OCI-LY3 (cell line): Measurements from ENCODE around the gene NAA10.

ENCODE experiments used
- H2AFZ ChIP-seq: fragments of 200-600, 300-600 bp; shearing (Covaris generic); 2 replicates; pipeline ENCODE4 v1.6.0; 2014; ENCODE audit warnings: antibody characterized with exemption, low read depth, low read length
- H3K27ac ChIP-seq: fragments of 200-600, 300-600 bp; sonication (generic); 2 replicates; pipeline ENCODE4 v1.5.1; 2014; ENCODE audit warnings: mild to moderate bottlenecking, low read length, moderate library complexity, mixed read lengths
- H3K27me3 ChIP-seq: fragments of 200-600, 300-600 bp; sonication (generic); 2 replicates; pipeline ENCODE4 v1.6.1; 2014; ENCODE audit warnings: low read depth, low read length, mixed read lengths
- H3K36me3 ChIP-seq: fragments of 200-600, 300-600 bp; sonication (generic); replicated peaks from 2 replicates; pipeline ENCODE3; 2014; ENCODE audit warnings: low read depth, low read length, mixed read lengths
- H3K4me1 ChIP-seq: fragments of 300-600, 200-600 bp; sonication (generic); 2 replicates; pipeline ENCODE4 v1.6.1; 2014; ENCODE audit warnings: low read length, mixed read lengths
- H3K4me2 ChIP-seq: fragments of 200-600, 300-600 bp; sonication (generic); 2 replicates; pipeline ENCODE4 v1.6.1; 2014; ENCODE audit warnings: low read length, mixed read lengths
- H3K4me3 ChIP-seq: fragments of 300-600, 200-600 bp; sonication (generic); 2 replicates; pipeline ENCODE4 v1.5.1; 2014; ENCODE audit warnings: antibody characterized with exemption, mild to moderate bottlenecking, low read length, moderate library complexity
- H3K79me2 ChIP-seq: fragments of 300-600, 200-600 bp; shearing (Covaris generic); 2 replicates; pipeline ENCODE4 v1.6.1; 2014; ENCODE audit warnings: mild to moderate bottlenecking, low read length, mixed read lengths
- H3K9ac ChIP-seq: fragments of 300-600, 200-600 bp; shearing (Covaris generic); 2 replicates; pipeline ENCODE4 v1.6.0; 2014; ENCODE audit warnings: mild to moderate bottlenecking, low read length, moderate library complexity
- H3K9me3 ChIP-seq: fragments of 200-600, 300-600 bp; shearing (Covaris generic); 2 replicates; pipeline ENCODE4 v1.6.1; 2014; ENCODE audit warnings: low read length, mixed read lengths; ENCODE audit not compliant: insufficient read depth
- H4K20me1 ChIP-seq: fragments of 200-600, 300-600 bp; sonication (generic); 2 replicates; pipeline ENCODE4 v1.6.1; 2016; ENCODE audit warnings: low read length, mixed read lengths; ENCODE audit not compliant: insufficient read depth
- EZH2phosphoT487 ChIP-seq: fragments of 200-600 bp; shearing (Covaris generic); IDR thresholded peaks from 2 replicates; pipeline ENCODE4 v1.6.1; 2018; ENCODE audit warnings: antibody characterized with exemption, mixed run types, low read depth
- TF ChIP-seq, protein P1 (sequence below): fragments of 200-600, 300-600 bp; sonication (generic); IDR thresholded peaks from 2 replicates; pipeline ENCODE4 v1.5.1; 2014; ENCODE audit warnings: antibody characterized with exemption, low read length, low read depth

The NAA10 gene

GRCh38 chrX:153909980-153910360 is 24.9 kb downstream of the NAA10 start:
- H3K4me2 ChIP-seq: no peak overlapping the region
- TF ChIP-seq, protein P1, sequence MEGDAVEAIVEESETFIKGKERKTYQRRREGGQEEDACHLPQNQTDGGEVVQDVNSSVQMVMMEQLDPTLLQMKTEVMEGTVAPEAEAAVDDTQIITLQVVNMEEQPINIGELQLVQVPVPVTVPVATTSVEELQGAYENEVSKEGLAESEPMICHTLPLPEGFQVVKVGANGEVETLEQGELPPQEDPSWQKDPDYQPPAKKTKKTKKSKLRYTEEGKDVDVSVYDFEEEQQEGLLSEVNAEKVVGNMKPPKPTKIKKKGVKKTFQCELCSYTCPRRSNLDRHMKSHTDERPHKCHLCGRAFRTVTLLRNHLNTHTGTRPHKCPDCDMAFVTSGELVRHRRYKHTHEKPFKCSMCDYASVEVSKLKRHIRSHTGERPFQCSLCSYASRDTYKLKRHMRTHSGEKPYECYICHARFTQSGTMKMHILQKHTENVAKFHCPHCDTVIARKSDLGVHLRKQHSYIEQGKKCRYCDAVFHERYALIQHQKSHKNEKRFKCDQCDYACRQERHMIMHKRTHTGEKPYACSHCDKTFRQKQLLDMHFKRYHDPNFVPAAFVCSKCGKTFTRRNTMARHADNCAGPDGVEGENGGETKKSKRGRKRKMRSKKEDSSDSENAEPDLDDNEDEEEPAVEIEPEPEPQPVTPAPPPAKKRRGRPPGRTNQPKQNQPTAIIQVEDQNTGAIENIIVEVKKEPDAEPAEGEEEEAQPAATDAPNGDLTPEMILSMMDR: no peak
- TF ChIP-seq EZH2phosphoT487: no peak
- no peaks in the 10 kb centered on the region for H3K79me2 ChIP-seq
- H3K9me3 ChIP-seq: no peaks in the 10 kb centered on the region
- H4K20me1 ChIP-seq: no peaks in the 10 kb centered on the region
- H3K9ac ChIP-seq: no peak overlapping the region
- no peaks in the 10 kb centered on the region for H3K27me3 ChIP-seq
- no peak overlapping the region for H3K27ac ChIP-seq
- H2AFZ ChIP-seq: no peak overlapping the region
- peaks cover 13% of the 10 kb centered on the region for H3K36me3 ChIP-seq
- no peaks in the 10 kb centered on the region; the same call in 1 of the 2 replicates for H3K4me1 ChIP-seq
- H3K4me3 ChIP-seq: no peak overlapping the region

DNA sequence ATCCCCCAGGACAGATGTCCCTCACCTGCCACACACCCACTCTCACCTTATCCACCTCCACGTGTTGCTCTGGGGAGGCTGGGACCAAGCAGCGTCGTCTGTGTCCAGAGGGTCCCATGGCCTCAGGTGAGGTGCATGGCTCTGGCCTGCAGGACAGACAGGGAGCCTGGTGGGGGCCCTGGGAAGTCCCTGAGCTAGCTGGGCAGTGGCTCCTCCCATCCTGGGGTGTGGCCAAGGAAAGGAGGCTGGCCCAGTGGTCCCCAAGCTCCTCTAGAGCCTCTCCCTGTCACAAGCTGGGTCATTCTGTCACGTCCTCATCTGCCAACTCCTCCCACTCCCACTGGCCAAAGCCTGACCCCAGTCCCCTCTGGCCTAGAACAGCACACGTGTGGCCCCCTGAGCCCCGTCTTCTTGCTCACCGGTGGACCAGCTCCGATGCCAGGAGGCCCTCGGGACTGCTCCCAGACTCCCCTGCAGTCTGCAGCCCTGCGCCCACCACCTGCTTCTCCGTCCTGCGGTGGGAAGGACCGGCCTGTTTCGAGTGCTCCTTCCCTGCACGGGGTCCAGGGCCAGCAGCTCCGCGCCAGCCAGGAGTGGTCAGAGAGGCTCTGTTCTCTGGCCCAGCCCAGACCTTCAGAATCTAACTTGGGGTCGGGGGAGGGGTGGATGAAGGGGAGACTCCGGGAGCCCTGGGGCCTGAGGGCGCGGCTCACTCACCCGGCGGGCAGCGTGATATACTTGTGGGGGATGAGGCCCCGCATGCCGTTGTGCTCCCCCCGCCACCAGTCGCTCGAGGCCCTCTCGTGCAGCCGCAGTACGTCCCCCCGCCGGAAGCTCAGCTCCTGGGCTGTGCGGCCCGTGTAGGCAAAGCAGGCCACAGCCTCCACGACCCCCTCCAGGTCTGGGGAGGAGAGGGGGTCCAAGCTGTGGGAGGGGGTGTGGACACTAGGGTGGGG is 25.5 kb downstream of the NAA10 start:
- Histone ChIP-seq H3K4me2 (no peak overlapping the region), H3K9ac (no peak overlapping the region), H3K27me3 (no peaks in the 10 kb centered on the region), H3K79me2 (no peaks in the 10 kb centered on the region), H3K36me3 (peaks cover 10% of the 10 kb centered on the region), H4K20me1 (no peaks in the 10 kb centered on the region), H3K9me3 (no peaks in the 10 kb centered on the region), H3K27ac (no peak overlapping the region), H3K4me3 (no peak overlapping the region), H3K4me1 (peaks cover 5% of the 10 kb centered on the region), H2AFZ (no peak overlapping the region)
- no peak for TF ChIP-seq EZH2phosphoT487
- TF ChIP-seq, protein P1: no peak

GRCh38 chrX:153908219-153908860 is 26.5 kb downstream of the NAA10 start:
- Histone ChIP-seq H3K4me2 (no peak overlapping the region), H3K4me3 (no peak overlapping the region), H3K79me2 (no peaks in the 10 kb centered on the region), H3K27me3 (no peaks in the 10 kb centered on the region), H3K4me1 (peaks cover 14% of the 10 kb centered on the region), H3K9me3 (no peaks in the 10 kb centered on the region), H3K9ac (no peak overlapping the region), H3K27ac (no peak overlapping the region), H4K20me1 (no peaks in the 10 kb centered on the region), H2AFZ (no peak overlapping the region), H3K36me3 (peaks cover 5% of the 10 kb centered on the region)
- TF ChIP-seq, protein P1: no peak
- no peak for TF ChIP-seq EZH2phosphoT487

GRCh38 chrX:153907456-153907855 is 27.4 kb downstream of the NAA10 start:
- no peak overlapping the region for H3K4me3 ChIP-seq
- H4K20me1 ChIP-seq: no peaks in the 10 kb centered on the region
- no peaks in the 10 kb centered on the region for H3K27me3 ChIP-seq
- H3K27ac ChIP-seq: no peak overlapping the region
- TF ChIP-seq EZH2phosphoT487: no peak
- TF ChIP-seq, protein P1: no peak
- no peak overlapping the region for H3K9ac ChIP-seq
- H3K79me2 ChIP-seq: no peaks in the 10 kb centered on the region
- no peaks in the 10 kb centered on the region for H3K9me3 ChIP-seq
- no peak overlapping the region for H2AFZ ChIP-seq
- H3K4me1 ChIP-seq: peaks cover 23% of the 10 kb centered on the region
- no peak overlapping the region for H3K4me2 ChIP-seq
- H3K36me3 ChIP-seq: peaks cover 4% of the 10 kb centered on the region
